ENCODE measurements around the gene RMDN2. TPM values are rescaled to one million over a fixed set of nuclear protein-coding genes. Genes with fewer than 3 reads are reported as not detected.

RMDN2 gene
- total RNA-seq, 4 donors from 2014 or later, result 7.3 to 15.0 (median 12.5) TPM

DNA sequence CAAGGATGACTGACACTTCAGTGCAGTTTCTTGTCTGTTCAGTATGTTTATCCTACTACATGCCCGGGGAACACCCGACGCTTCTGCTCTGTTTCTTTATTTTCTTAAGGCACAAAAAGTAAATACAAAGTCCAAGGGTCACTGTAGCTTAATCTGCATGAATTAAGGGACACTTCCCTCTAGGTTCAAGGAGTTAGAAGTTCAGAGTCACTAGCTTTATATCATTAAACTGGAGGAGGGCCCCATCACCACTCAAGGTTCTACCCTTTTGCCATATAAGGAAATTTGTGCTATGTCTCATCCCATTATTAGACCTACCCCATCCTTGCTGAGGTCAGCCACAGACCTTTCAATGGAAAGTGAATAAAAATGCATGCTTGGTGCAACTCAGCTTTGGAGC is 27.6 kb upstream of the RMDN2 start:
- TF ChIP-seq, protein P1, sequence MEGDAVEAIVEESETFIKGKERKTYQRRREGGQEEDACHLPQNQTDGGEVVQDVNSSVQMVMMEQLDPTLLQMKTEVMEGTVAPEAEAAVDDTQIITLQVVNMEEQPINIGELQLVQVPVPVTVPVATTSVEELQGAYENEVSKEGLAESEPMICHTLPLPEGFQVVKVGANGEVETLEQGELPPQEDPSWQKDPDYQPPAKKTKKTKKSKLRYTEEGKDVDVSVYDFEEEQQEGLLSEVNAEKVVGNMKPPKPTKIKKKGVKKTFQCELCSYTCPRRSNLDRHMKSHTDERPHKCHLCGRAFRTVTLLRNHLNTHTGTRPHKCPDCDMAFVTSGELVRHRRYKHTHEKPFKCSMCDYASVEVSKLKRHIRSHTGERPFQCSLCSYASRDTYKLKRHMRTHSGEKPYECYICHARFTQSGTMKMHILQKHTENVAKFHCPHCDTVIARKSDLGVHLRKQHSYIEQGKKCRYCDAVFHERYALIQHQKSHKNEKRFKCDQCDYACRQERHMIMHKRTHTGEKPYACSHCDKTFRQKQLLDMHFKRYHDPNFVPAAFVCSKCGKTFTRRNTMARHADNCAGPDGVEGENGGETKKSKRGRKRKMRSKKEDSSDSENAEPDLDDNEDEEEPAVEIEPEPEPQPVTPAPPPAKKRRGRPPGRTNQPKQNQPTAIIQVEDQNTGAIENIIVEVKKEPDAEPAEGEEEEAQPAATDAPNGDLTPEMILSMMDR (IDR thresholded peaks at IDR 0.05; ENCODE audit: low read depth), result no peak

DNA sequence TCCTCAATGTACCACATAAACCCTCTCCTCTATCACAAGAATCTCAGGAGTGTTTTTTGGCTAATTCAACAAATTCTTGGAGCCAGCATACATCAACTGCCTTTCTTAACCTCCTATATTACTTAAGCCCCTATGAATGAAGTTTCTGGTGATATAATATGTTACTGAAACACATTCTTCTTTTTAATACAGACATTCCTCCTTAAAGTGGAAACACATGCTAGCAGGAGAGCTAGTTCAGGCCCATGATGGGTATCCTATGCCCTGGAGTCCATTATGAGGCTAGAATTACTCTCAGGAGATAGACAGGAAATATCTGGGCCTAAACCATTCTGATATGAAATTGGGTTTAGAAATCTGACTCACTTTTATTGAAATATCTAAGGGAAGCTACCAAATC is 26.6 kb upstream of the RMDN2 start:
- TF ChIP-seq, protein P1 (IDR thresholded peaks at IDR 0.05; ENCODE audit: low read depth), result no peak

DNA sequence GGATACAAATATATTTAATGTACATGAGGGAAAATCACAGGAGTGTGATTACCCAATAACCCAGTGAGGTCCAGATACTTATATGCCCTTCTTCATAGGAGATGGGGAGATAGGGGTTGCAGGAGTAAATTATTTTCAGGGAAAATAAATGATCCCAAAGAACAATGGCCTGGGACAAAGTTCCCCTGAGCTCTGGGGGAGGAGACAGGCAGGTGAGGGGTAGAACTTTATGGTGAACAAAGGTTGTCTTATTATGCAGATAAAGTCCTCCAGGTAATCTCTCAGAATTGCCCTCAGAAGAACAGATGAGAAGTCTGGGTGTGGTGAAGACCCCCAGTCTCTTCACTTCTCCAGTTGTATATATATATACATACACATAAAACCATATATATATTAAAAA is 22.1 kb upstream of the RMDN2 start:
- TF ChIP-seq, protein P1 (IDR thresholded peaks at IDR 0.05; ENCODE audit: low read depth), result no peak

DNA sequence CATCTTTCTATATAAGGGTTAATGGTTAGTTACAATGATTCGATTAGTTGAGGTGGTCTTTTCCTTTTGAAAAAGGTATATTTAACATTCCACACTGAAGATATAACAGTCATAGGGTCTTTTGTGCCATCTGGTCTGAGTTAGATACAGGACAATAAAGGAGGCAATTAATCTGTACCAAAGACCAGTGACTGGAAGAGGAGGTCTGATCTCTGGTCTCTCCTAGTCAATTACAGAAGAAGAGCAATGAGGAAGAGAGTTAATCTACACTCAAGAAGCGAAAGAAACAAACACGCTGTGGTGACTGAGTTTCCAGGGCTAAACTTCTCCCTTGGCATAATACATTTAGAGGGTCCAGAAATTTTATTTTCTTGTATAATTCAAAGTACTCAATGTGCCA is 20.7 kb upstream of the RMDN2 start:
- TF ChIP-seq, protein P1 (IDR thresholded peaks at IDR 0.05; ENCODE audit: low read depth), result no peak

DNA sequence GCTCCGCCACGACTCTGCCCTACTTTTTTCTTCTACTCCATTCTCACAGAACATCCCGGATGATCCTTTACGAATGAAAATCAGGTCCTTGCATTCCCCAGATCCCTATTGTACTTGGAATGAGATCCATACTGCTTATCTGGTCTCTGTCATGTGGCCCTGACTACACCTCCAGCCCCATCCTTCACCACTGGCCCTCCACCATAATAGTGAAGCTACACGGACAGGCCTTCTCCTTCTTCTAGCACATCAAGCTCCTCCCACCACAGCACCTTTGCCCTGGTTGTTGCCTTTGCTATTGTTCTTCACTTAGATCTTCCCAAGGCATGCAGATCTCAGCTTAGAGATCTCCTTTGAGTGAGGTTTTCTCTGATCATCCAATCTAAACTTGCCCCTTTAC is 20.1 kb upstream of the RMDN2 start:
- TF ChIP-seq, protein P1 (IDR thresholded peaks at IDR 0.05; ENCODE audit: low read depth), result no peak

DNA sequence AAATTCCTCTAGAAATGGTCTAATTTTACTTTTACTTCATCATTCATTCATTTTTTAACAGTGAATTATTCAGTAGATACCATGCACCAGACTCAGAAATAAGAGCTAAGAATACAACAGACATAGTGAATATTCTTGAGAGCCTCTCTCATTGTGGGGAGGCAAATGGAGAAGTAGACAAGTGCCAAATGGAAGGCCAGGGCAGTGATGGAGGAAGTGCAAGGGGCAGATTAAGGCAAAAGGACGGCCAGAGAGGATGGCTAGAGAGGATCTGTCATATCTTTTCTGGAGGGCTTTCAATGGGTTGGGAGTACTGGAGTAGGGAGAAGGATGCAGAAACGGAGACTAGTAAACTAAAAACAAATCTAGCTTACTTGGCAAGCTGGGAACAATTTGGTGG is 19.0 kb upstream of the RMDN2 start:
- TF ChIP-seq, protein P1 (IDR thresholded peaks at IDR 0.05; ENCODE audit: low read depth), result no peak

DNA sequence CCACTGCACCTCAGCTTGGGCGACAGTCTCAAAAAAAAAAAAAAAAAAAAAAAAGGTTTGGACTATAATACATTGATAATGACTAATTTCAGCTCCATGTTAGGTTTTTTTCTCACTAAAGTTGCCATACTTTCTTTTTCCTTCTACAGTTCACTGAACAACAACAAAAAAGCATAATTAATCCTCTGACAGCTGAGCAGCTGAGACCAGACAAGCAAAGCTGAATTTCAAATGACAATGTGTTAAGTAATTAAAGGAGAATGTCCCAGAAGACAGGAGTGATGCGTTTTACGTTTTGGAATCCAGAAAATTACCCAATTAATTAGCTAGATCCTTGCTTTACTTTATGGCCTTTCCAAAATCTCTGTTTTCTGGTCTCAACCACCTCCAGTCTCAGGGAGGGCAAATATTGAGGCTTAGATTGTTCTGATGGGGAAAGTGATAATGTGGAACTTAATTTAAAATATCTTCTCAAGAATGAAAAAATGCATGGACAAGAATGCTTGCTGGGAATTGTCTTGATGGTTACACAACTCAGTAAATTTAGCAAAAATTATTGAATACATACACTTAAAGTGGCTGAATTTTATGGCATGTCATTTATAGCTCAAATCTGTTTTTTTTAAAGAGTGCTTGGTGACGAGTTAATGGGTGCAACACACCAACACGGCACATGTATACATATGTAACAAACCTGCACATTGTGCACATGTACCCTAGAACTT is 17.4 kb upstream of the RMDN2 start:
- TF ChIP-seq, protein P1 (IDR thresholded peaks at IDR 0.05; ENCODE audit: low read depth), result no peak

All from subcutaneous adipose tissue (tissue), 4 donors.